Frontal cortex (tissue), 4 donors: Measurements from ENCODE around the gene HMOX1. TPM values are rescaled to one million over a fixed set of nuclear protein-coding genes. Genes with fewer than 3 reads are reported as not detected.
"Not testable (repeated sequence)": the region's sequence is repeated elsewhere in the genome, so short reads cannot be mapped to it uniquely, and the experiment has no call there.

Experiments
- DNase-seq, 2 donors: peaks; one replicate each; pipeline ENCODE4 v3.0.0; 2012; ENCODE audit warnings: low spot score in 2 of 2
- FAIRE-seq: peaks from 2 replicates; lab custom pipeline; 2012; peaks lifted over from hg19 to GRCh38; lab: Jason Lieb, UNC
- total RNA-seq: library from RNA; depleted of rRNA; stranded (reverse); fragments of >200 nt; gene quantifications from one replicate; pipeline ENCODE4 v1.2.3, GENCODE V29; 2014
- donor health status: control.
- donor health status: control.
- donor health status: control.

Gene HMOX1
- total RNA-seq, 1 donor from 2014 or later: 2.9 TPM

DNA sequence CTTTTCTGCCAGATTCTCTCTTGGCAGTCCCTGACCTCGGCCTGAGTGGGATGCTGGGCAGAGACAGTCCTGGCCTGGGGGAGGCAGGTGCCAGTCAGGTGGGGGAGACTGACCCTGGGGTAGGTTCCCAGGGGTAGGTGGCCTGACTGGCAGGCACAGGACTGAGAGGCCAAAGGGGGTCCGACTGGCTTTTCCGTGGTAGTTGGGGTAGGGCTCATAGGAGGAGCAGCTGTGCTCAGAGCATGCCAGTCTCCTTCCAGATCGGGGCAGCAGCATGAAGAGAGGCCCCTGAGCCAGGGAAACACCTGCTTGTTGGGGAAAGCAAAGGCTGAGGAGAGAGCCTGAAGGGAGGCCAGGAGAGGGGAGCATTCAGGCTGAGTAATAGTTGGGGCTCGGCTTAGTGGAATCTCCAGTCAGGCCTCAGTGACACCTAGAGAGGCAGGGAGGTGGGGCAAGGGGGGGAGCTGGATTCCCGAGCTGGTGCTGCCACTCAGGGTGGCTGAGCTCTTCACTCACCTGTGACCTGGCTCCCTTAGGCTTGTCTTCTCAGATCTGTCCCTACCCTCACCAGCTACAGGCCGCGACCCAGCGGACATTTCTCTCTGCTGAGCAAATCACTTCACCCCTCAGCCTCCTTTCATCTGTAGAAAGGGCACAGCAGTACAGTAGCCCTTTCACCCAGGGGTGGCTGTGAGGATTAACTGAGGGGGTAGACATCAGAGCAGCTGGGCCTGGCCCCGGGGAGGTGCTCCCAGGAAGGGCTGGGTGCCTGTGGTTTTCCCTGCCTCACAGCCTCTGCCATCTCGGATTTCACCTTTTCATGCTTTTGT, 45.3 kb downstream of the HMOX1 start:
- DNase-seq (no peak), FAIRE-seq (no peak)

DNA sequence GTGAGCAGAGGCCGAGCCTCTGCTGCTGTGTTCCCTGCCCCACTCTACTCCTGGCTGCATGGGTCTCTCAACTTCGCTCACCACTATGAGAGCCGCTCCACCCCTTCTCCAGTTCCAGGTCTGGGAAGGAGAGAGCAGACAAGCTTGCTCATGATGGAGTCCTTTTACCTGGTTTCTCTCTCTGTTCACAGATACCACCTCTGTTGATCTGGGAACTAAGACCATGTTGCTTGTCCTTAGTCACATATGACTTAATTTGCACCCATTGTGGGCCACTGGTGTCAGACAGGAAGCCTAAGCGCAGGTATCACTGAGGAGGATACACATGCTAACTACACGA, 45.9 kb downstream of the HMOX1 start:
- FAIRE-seq (no peak), DNase-seq (no peak)

GRCh38 chr22:35430897-35431322, 50.0 kb downstream of the HMOX1 start:
- DNase-seq (peak; percentile 62 to 93), FAIRE-seq (no peak)

GRCh38 chr22:35431483-35432227, 50.8 kb downstream of the HMOX1 start:
- peak in 1 of 2 donors; percentile 17 for DNase-seq
- FAIRE-seq: no peak

DNA sequence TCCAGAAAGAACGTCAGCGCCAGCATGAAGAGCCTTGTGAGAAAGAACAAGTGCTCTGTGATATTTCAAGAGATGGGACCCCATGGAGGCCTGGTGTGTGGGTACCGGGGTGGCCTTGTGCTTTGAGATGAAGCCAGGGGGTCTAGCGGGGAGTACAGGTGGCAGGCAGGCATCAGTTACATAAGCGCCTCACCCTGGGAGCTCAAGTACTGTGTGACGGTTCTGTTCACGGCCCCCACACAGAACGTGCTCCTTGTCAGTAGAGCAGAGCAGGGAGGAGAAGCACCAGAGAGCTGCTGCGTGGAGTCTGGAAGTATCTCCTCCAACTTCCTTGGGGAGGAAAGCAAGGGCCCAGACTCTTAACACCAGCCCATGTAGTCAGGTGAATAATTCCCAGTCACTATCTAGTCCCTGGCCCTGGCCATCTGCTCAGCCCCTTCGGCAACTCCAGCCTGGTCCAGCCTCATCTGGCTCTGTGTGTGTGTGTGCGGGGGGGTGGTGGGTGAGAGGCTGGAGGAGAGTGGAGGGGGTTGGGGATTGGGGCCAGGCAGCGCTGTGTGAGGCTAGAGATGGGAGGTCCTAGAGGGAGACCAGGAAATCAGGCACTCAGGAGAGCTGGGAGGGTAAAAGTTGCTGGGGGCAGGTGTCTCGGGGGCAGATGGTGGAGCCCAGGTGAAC, 51.5 kb downstream of the HMOX1 start:
- no peak for DNase-seq
- FAIRE-seq: no peak

DNA sequence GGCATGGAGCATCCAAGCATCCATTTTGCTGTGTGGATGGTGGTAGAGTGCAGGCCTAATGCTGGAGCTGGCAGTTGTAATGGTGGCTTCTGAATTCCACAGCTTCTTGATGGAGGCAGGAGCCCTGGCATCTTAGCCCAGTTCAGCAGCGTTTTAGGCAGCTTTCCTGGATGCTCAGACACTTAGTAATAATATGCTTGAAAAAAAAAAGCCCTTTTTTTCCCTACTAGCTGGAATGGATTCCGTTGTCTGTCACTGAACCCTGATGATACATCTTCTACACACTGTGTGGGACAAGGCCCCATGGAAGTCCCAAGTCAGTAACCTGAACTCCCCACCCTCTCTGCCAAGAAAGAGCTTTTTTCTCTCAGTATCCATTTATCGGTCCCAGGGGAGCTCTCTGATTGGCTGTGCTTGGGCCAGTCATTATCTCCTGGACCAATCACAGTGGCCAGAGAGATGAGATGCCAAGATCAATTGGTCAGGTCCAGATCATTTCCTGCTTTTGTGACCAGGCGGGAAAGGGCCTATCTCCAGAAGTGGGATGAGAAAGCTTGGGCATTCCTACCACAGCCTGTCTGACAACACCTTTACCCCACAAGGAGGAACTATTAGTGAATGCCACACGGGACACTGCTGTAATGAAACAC, 53.3 kb downstream of the HMOX1 start:
- DNase-seq: no peak
- no peak for FAIRE-seq

GRCh38 chr22:35435201-35435740, 54.4 kb downstream of the HMOX1 start:
- FAIRE-seq: no peak
- no peak for DNase-seq

- FAIRE-seq (no peak), DNase-seq (no peak)
These were observed 55.5 kb downstream of the HMOX1 start for GRCh38 chr22:35436421-35436820.

- DNase-seq: no peak
- no peak for FAIRE-seq
These were observed 56.2 kb downstream of the HMOX1 start for GRCh38 chr22:35437049-35437448.

DNA sequence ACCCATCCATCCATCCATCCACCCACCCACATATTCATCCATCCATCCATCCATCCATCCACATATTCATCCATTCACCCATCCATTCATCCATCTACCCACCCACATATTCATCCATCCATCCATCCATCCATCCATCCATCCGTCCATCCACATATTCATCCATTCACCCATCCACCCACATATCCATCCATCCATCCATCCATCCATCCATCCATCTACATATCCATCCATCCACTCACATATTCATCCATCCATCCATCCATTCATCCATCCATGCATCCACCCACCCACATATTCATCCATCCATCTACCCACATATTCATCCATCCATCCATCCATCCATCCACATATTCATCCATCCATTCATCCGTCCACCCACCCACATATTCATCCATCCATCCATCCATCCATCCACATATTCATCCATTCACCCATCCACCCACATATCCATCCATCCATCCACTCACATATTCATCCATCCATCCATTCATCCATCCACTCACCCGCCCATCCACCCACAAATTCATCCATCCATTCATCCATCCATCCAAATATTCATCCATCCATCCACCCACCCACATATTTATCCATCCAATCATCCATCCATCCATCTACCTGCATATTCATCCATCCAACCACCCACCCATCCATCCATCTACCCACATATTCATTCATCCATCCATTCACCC, 57.9 kb downstream of the HMOX1 start:
- FAIRE-seq, DNase-seq: not testable (repeated sequence)

- no peak for DNase-seq
- FAIRE-seq: no peak
These were observed 58.4 kb downstream of the HMOX1 start for GRCh38 chr22:35439365-35439717.

- FAIRE-seq (no peak), DNase-seq (no peak)
These were observed 59.2 kb downstream of the HMOX1 start for GRCh38 chr22:35440129-35440528.

- FAIRE-seq (no peak), DNase-seq (no peak)
These were observed 60.7 kb downstream of the HMOX1 start for GRCh38 chr22:35441489-35442100.

- DNase-seq (no peak), FAIRE-seq (no peak)
These were observed 61.6 kb downstream of the HMOX1 start for GRCh38 chr22:35442471-35442870.

GRCh38 chr22:35443338-35443737, 62.4 kb downstream of the HMOX1 start:
- no peak for DNase-seq
- no peak for FAIRE-seq
